CD4-positive, alpha-beta T cell treated with Interleukin-17A for 4 hours (primary cell): ENCODE results near the gene CEP41.

ENCODE experiments used
- DNase-seq: peaks from one replicate; pipeline ENCODE4 v3.0.0-alpha.2; 2020; ENCODE audit warnings: mixed read lengths

The CEP41 gene

DNA sequence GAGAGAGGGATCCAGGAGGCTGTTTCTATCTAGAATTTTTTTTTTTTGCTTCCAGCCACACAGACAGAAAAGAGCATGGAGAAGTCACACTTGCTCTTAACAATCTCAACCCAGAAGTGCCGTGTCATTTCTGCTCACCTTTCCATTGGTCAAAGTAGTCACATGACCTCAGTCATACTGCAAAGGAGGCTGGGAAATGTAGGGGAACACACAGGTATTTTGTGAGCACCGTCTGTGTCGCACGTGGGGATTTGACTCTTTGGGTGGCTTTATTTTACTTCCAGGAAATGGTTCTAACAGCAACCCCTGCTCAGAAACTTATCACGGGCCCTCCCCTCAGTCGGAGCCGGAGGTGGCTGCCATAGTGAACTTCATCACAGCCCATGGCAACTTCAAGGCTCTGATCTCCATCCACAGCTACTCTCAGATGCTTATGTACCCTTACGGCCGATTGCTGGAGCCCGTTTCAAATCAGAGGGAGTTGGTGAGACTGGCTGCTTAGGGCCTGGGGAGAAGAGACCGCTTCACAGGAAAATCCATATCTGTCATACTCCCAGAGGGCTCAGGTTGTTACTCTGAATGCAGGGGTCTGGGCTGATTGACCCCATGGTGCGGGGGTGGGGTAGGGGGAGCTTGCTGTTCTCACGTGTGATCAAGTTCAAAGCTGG lies 73.6 kb downstream of the CEP41 start:
- peak; percentile 32 for DNase-seq

DNA sequence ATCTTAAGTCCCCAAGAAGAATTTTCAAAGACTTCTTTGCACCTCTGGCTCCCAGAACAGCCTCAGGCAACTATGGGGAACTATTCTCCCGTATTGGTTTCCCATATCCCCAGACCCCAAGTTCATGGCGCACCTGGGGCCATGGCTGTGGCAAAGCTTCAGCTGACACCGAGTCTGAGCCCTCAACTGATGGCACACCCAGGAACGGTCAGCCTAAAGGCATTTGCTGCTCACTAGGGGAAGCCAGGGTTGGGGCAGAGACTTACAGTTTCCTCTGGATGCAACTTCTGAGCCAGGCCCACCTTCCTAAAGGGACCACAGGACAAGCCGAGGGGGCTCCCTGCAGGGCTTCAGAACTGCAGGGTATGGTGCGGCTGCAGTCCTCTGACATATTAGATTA lies 74.3 kb downstream of the CEP41 start:
- no peak for DNase-seq

GRCh38 chr7:130365511-130366441 lies 75.0 kb downstream of the CEP41 start:
- DNase-seq: no peak

- DNase-seq: no peak
Observed at GRCh38 chr7:130365088-130365487, 75.7 kb downstream of the CEP41 start.

DNA sequence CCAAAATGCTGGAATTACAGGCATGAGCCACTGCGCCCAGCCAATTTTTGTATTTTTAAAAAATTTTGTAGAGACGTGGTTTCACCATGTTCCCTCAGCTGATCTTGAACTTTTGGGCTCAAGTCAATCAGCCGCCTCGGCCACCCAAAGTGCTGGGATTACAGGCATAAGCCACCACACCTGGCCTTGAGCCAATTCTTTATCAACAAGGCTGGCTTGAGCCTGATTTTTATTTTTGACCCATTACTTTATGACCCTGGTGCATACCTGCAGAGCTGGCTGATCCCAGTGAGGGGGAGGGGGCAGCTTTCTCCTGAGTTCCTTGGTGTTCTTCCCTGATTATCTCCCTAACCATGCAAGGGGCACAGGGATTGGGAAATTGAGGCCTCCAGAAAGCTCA lies 76.4 kb downstream of the CEP41 start:
- no peak for DNase-seq

DNA sequence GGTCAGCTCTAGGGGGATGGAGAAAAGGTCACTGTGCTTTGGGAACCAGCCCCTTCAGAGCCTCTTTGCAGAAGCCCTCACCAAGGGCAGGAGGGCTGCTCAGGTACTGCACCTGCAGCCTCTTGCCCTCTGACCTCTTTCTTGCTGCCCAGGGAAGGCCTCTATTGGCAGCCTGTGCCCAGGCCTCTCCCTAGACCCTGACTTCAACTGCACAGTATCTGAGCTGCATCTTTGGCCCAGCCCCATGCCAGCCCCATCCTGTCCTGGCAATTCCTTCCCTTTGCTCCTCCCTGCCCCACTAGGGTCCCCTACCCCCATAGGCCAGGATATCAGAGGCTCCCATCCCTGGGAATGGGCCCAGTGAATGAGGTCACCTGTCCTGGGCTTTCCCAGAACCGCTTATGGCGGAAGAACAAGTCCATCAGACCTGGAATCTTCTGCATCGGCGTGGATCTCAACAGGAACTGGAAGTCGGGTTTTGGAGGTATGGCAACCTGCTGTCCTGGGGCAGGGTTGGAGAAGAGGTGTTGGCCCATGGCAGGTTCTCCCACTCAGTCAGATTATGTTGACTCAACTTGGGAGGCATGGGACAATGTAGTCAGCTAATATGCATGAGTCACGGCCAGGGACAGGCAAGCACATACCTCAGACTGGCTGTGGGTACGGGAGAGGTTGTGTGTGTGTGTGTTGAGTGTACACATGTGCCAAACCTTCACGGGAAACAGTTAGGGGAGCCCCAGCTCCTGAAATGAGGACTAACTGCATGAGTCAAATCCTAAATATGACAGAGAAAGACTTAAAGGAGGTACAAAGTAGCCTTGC lies 77.6 kb downstream of the CEP41 start:
- DNase-seq: no peak

DNA sequence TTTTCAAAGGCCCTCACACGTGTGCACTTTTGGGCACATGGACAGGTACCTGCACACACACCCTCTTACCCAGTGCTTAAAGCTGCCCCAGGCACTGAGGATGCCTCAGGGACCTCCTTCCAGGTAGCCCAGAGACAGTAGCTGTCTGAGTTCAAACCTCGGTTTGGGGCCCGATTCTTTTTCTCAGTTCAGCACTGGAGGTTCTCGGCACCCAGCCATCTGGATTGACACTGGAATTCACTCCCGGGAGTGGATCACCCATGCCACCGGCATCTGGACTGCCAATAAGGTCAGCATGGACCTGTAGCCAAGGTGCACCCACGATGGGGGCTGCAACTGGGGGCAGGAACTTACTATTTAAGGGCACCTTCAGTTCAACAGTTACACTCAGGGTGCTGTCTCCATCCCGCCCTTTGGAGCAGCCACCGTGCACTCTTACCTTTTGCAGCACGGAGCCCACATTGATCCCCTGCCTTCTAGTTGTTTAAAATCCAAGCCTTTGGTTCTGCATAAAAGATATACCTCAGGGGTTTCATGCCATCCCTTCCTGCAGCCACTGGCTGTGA lies 78.5 kb downstream of the CEP41 start:
- no peak for DNase-seq

DNA sequence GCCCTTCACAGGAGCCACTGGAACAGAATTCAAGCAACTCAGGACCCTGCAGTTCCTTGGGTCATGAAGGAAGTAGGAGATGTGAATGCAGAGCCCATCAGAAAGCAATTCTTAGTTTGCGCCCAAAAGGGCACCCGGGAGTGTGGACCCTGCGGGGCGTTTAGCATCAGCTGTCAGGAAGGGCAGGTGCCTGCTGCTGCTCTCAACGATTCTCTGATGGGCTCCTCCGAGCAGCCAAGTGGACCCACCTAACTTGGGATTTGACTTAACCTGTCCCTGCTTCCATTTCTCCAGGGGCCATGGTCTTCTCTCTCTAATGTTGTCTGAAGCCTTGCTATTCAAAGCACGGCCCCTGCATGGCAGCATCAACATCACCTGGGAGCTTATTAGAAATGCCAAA lies 79.1 kb downstream of the CEP41 start:
- DNase-seq: no peak

DNA sequence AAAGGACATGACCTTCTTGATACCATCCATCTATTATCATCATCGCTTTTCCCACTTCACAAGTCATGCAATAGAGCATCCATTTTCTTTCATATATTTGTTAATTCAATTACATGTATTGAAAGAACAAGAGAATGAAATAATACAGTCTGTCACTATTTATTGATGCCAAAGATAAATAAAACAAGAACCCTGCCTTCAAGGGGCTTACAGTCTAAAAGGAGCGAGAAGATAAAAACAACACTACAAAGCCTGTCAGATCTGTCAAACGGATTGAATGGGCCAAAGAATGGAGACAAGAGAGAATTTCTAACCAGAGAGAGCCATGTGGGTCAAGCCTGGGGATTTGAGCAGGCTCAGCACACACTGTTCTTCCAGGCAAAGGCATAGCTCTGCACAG lies 80.3 kb downstream of the CEP41 start:
- no peak for DNase-seq

GRCh38 chr7:130359276-130359857 lies 81.4 kb downstream of the CEP41 start:
- DNase-seq: no peak

DNA sequence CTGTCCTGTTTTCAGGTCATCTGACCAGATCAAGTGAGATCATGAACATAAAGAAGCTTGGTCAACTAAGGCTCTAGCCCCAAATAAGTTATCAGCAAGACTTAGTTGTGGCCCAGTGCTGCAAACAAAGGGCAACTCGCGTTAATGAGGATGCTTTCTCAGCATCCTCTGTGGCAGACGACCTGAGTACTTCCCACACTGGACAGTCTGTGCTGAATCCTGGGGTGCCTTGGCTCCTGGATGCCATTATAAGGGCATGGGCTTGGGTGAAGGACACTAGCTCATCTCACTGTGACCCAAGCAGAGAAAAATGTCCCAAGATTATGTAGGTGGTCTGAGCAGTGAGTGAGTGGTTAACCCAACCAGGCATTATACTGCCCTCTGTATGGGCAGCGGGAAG lies 82.3 kb downstream of the CEP41 start:
- DNase-seq: no peak

DNA sequence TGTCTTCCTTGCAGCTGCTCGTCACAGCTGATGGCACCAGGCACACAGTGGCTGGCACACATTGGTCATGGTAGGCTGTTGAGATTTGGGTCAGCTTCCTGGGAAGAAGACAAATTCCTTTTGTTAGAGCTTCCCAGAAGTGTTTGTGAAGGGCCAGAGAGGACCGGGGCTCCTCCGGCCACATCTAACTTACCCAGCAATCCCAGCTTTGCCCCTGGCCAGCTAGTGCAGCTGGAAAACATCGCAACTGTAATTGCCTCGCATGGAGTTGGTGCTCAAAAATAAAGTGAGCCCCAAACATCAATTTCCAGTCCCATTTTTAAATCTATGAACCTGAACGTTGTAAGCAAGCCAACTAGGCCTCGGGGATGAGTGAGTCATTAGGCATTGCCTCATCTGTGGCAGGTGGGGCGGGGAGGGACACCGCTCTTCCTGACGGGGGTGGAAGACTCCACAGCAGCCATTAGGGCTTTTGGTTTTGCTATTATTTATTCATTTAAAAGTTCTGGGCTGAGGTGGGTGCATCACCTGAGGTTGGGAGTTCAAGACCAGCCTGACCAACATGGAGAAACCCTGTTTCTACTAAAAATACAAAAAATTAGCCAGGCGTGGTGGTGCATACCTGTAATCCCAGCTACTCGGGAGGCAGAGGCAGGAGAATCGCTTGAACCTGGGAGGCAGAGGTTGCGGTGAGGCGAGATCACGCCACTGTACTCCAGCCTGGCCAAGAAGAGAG lies 83.8 kb downstream of the CEP41 start:
- DNase-seq: no peak

- DNase-seq: no peak
Observed at GRCh38 chr7:130356121-130356875, 84.5 kb downstream of the CEP41 start.

GRCh38 chr7:130353196-130353595 lies 87.6 kb downstream of the CEP41 start:
- DNase-seq: no peak

- DNase-seq: no peak
Observed at GRCh38 chr7:130352194-130353074, 88.4 kb downstream of the CEP41 start.

DNA sequence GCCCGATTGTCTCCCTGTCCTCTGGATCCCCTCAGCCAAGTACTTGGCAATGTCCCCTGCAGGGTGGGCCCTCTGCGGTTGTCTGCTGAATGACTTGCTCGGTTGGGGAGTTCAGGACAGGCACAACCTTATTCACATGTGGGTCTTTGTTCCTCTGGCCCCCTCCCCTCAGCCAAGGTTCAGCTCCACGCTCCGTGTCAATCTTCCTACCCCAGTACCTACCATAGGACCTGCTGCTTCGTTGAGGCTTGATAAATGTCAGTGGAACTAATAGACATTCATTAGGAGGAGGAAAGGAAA lies 89.1 kb downstream of the CEP41 start:
- DNase-seq: no peak

DNA sequence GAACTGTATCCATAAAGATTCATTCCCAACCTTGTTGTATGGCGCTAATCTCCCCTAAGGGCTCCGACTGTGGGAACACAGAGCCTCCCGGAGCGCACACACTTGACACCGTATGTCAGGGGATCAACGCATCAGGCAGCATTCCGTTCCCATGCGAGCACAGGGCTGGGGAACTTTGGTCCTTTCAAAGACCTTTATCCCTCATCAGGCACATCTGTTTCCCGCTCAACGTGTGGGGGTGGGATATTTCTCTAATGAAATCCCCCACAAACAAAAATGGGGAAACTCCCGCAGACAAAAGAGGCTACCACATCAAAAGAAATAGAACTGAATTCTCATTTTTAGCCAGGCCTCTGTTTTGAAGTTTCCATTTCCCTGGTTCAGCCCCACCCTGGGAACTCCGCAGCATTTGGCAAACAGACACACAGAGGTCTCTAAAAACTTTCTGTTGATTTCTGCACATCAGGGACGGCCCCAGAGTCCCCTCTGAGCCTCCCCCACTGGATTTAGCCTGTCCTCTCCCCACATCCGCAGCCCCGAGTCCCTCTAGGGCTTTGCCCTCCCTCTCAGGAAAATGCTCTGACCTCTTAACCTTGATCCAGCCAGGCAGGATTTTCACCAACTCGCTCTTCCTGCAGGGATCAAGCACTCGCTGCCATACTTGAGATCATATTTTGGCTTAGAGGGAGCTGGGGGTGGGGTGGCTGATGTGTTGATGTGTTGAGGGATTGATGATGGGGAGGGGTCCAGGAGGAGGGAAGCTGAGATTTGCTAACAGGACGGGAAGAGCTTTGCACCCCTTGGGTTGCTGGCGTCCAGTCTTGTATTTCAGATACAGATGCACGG lies 89.6 kb downstream of the CEP41 start:
- no peak for DNase-seq

DNA sequence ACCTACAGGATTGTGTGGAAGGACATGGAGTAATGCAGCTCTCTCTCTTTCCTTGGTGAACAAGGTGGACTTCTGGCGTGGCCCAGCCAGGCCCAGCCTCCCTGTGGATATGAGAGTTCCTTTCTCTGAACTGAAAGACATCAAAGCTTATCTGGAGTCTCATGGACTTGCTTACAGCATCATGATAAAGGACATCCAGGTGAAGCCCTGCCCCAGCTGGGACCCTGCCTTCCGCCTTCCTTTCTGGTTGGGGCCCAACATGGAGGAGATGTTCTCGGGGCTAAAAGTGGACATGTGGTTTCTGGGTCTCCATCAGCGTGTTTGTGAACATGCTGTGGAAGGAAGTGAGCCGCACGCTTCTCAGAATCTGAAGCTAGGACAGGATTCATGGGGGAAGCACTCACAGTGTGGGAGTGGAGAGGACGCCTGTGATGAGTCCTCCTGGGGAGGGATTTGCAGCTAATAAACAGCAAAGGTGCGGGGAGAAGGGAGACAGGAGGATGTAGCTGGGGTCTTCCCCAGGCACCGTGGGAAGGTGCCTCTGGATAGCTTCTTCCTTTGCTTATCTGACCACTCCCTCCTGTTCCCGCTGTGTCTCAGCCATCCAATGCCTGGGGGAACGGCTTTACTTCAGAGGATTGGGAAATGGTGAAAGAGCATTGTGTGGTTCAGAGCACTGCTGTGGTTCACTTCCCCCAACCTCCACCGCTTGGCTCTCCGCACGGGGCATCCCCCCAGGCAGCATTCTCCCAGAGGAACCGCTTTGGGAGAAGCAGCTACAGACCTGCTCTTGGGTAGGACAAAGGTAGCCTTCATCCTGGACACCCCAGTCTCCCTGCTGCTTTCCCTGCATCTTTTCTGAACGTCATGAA lies 90.7 kb downstream of the CEP41 start:
- DNase-seq: no peak
